Thyroid gland (tissue), 4 donors: ENCODE data around the gene TRAF3IP1. TPM values are rescaled to one million over a fixed set of nuclear protein-coding genes. Genes with fewer than 3 reads are reported as not detected.
A peak's percentile ranks its signal among the peaks of the same experiment; 100 is the strongest.

Experiments used
- DNase-seq, 2 donors: peaks; one replicate each; pipeline ENCODE4 v3.0.0-alpha.2; 2019
- H3K27ac ChIP-seq, 3 donors: fragments of 200-600 bp; sonication (generic); 1 replicate in 2 of 3; 2 replicates in 1 of 3; pipeline ENCODE4 v1.5.1; 2016 to 2019; ENCODE audit warnings: mild to moderate bottlenecking in 1 of 3, moderate library complexity in 1 of 3
- H3K27me3 ChIP-seq: fragments of 200-600 bp; sonication (generic); one replicate; pipeline ENCODE4 v1.5.1; 2019
- H3K36me3 ChIP-seq, 2 donors: fragments of 200-600 bp; sonication (generic); one replicate each; pipeline ENCODE4 v1.5.1; 2016 to 2019
- H3K4me1 ChIP-seq, 2 donors: fragments of 200-600 bp; sonication (generic); one replicate each; pipeline ENCODE4 v1.5.1; 2017 to 2019
- H3K4me3 ChIP-seq, 3 donors: fragments of 200-600 bp; sonication (generic); replicated peaks in 1 of 3; 1 replicate in 2 of 3; 2 replicates in 1 of 3; pipeline ENCODE4 v1.5.1; 2016; ENCODE audit warnings: mild to moderate bottlenecking in 1 of 3
- H3K9me3 ChIP-seq: fragments of 200-600 bp; sonication (generic); one replicate; pipeline ENCODE4 v1.5.1; 2017
- POLR2A ChIP-seq, 2 donors: fragments of 450-650 bp; IDR thresholded peaks; one replicate each; pipeline ENCODE4 v1.6.1; 2017; ENCODE audit warnings: antibody characterized with exemption in 2 of 2, mild to moderate bottlenecking in 2 of 2, moderate library complexity in 1 of 2
- WGBS, 2 donors: methylation state at CpG; one replicate each; pipeline ENCODE4 v1.1.5; 2017; 5-methylcytosine and 5-hydroxymethylcytosine counted together
- intact Hi-C: fragments of 100-400 bp; cut with DNase I; formaldehyde crosslinking; loops from one replicate; pipeline ENCODE4 v1.15.1; 2023
- total RNA-seq, 4 donors: library from RNA; depleted of rRNA; stranded (reverse); fragments of >200 nt; gene quantifications; one replicate each; pipeline ENCODE4 v1.2.3, GENCODE V29; 2016
- TF ChIP-seq, protein P1 (sequence below), 6 experiments: fragments of 200-600 bp in 3 of 6; fragments of 450-650 bp in 3 of 6; sonication (generic) in 3 of 6; IDR thresholded peaks; one replicate each; pipeline ENCODE4 v1.5.1; 2016 to 2019; ENCODE audit warnings: antibody characterized with exemption in 6 of 6, mild to moderate bottlenecking in 2 of 6, inconsistent platforms in 1 of 6, moderate library complexity in 1 of 6

The TRAF3IP1 gene
- total RNA-seq, 4 donors from 2014 or later: 19.5 to 24.7 (median 22.2) TPM

GRCh38 chr2:238287737-238288649 lies 32.3 kb upstream of the TRAF3IP1 start, which contains the start of gene PER2:
Gene PER2, minus strand, starts transcription at chr2:238288610. Its CDS starts 10,674 bp downstream, at chr2:238277936.
- WGBS, 2 donors: 3 to 11% methylated on average over 10 to 14 of the region's 65 CpGs
- H3K27ac ChIP-seq: peak within 1 kb of the TSS; percentile 84 to 96 (median 95)
- no peaks in the 10 kb centered on the region for H3K27me3 ChIP-seq
- DNase-seq: peak; percentile 43 to 55
- H3K36me3 ChIP-seq: no peaks in the 10 kb centered on the region
- peak in 1 of 2 donors; percentile 14 for TF ChIP-seq POLR2A (IDR thresholded peaks at IDR 0.05)
- TF ChIP-seq, protein P1, sequence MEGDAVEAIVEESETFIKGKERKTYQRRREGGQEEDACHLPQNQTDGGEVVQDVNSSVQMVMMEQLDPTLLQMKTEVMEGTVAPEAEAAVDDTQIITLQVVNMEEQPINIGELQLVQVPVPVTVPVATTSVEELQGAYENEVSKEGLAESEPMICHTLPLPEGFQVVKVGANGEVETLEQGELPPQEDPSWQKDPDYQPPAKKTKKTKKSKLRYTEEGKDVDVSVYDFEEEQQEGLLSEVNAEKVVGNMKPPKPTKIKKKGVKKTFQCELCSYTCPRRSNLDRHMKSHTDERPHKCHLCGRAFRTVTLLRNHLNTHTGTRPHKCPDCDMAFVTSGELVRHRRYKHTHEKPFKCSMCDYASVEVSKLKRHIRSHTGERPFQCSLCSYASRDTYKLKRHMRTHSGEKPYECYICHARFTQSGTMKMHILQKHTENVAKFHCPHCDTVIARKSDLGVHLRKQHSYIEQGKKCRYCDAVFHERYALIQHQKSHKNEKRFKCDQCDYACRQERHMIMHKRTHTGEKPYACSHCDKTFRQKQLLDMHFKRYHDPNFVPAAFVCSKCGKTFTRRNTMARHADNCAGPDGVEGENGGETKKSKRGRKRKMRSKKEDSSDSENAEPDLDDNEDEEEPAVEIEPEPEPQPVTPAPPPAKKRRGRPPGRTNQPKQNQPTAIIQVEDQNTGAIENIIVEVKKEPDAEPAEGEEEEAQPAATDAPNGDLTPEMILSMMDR (IDR thresholded peaks at IDR 0.05): peak in 1 of 6 experiments; percentile 17
- H3K9me3 ChIP-seq: no peaks in the 10 kb centered on the region
- peaks cover 38 to 66% of the 10 kb centered on the region in 2 donors for H3K4me1 ChIP-seq
- H3K4me3 ChIP-seq: peak within 1 kb of the TSS; percentile 18 to 81 (median 72)
- intact Hi-C loops: no loop called here

DNA sequence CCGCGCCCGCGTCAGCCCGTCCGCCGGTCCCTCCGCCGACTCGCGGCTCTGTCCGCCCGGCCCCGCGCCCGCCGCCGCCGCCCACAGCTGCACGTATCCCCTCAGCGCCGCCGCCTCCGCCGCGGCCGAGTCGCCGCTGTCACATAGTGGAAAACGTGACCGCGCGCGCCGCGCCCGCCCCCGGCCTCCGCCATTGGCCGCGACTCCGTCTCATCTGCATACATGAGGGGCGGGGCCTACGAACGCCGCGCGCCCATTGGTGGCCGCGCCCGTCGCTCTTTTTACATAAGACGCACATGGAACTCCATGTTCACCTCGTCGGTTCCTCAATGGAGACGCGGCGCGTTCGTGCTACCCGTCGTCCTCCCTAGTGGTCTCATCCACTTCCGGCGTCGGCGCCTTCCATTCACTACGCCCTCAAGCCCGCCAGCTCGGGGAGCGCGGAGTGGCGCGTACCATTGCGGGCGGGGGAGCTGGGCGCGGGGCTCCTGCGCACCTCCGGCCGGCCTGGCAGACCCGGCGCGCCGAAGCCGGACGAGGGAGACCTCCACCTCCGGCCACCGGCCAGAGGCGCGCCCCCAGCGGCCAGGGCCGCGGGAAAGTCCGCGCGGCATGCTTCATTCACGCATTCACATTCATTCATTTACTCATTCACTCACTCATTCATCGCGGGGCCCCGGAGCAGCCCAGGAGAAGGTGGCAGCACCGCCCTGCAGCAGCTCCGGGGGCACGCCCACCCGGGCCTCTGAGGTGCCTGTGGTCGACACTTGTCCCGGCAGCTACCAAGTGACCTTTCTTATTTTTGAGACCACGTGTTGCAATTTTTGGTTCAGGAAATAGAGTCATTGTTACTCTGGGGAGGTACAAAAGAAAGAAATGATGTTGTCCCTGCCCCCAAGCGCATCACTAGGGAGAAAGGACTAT lies 31.4 kb upstream of the TRAF3IP1 start:
- peak; percentile 99 for DNase-seq
- 0 to 4% methylated on average over 11 to 25 of the region's 108 CpGs for WGBS, 2 donors
- no peaks in the 10 kb centered on the region for H3K36me3 ChIP-seq
- H3K4me3 ChIP-seq: peak overlapping the region; percentile 18 to 81 (median 43)
- no peaks in the 10 kb centered on the region for H3K27me3 ChIP-seq
- TF ChIP-seq POLR2A (IDR thresholded peaks at IDR 0.05): peak; percentile 54 to 82
- TF ChIP-seq, protein P1 (IDR thresholded peaks at IDR 0.05): peak in 3 of 6 experiments; percentile 26 to 38 (median 33)
- intact Hi-C loops: no loop called here
- H3K9me3 ChIP-seq: no peaks in the 10 kb centered on the region
- peaks cover 29 to 57% of the 10 kb centered on the region in 2 donors for H3K4me1 ChIP-seq
- peak overlapping the region; percentile 49 to 95 (median 84) for H3K27ac ChIP-seq

DNA sequence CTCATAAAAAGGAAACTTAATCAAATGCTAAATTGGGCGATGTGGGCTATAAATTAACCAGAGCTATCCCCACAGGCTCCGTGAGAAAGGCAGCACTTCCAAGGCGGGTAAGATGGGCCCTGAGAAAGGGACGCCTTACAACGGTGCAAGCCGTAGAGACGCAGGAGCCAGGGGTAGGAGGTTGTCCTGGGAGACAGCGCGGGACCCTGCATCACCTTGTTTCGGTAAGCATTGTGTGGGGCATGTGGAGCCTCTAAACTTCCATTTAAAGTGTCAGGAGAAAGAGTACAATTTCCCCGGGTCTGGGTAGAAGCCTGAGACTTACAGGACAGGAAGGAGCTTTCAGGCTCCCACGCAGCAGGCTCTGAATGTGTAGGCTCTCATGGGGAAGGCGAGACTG lies 30.7 kb upstream of the TRAF3IP1 start:
- intact Hi-C loops: no loop called here
- no peaks in the 10 kb centered on the region for H3K27me3 ChIP-seq
- TF ChIP-seq, protein P1 (IDR thresholded peaks at IDR 0.05): no peak
- no peak for TF ChIP-seq POLR2A (IDR thresholded peaks at IDR 0.05)
- no peaks in the 10 kb centered on the region for H3K36me3 ChIP-seq
- H3K9me3 ChIP-seq: no peaks in the 10 kb centered on the region
- peak overlapping the region in 1 of 3 donors; percentile 81 for H3K4me3 ChIP-seq
- peaks cover 29 to 51% of the 10 kb centered on the region in 2 donors for H3K4me1 ChIP-seq
- WGBS, 2 donors: 30 to 40% methylated on average over 13 of the region's 13 CpGs
- peak overlapping the region in 1 of 3 donors; percentile 95 for H3K27ac ChIP-seq
- DNase-seq: no peak

DNA sequence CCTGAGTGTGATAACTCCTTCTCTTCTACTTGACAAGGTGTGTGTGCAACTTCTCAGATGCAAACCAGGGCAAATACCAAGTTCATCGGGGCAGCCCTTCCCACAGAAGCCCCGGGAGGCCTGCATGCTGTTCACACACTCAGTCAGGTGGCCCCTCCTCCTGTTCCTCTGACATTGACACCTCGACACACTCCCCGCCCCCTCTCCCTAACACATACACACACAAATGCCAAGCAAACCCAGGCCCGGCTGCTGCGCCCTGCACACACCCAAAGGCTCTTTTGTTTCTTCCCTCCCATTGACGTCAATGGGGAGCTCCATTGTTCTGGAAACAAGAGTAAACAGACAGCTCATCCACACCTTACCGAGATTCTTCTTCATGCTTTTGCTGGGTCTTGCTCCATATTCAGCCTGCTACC lies 30.2 kb upstream of the TRAF3IP1 start:
- no peak for TF ChIP-seq POLR2A (IDR thresholded peaks at IDR 0.05)
- TF ChIP-seq, protein P1 (IDR thresholded peaks at IDR 0.05): no peak
- WGBS, 2 donors: 43 to 46% methylated on average over 8 of the region's 8 CpGs
- DNase-seq: peak; percentile 35 to 48
- Histone ChIP-seq H3K4me1 (peaks cover 23 to 46% of the 10 kb centered on the region in 2 donors), H3K27ac (peak overlapping the region in 1 of 3 donors; percentile 95), H3K36me3 (no peaks in the 10 kb centered on the region), H3K9me3 (no peaks in the 10 kb centered on the region), H3K4me3 (no peak overlapping the region), H3K27me3 (no peaks in the 10 kb centered on the region)
- intact Hi-C loops: no loop called here
